Measurements from ENCODE around the gene OST4.
"Not testable (repeated sequence)": the region's sequence is repeated elsewhere in the genome, so short reads cannot be mapped to it uniquely, and the experiment has no call there.

The OST4 gene

GRCh38 chr2:27071277-27071989, at the start of gene OST4:
TSS of gene OST4 (minus strand) at chr2:27071654.
- peak; percentile 91 for DNase-seq (ENCODE audit: low read depth)

- DNase-seq (ENCODE audit: low read depth) = not testable (repeated sequence)
Observed at GRCh38 chr2:27119330-27119670, 47.8 kb upstream of the OST4 start.

GRCh38 chr2:27118525-27119329, 47.3 kb upstream of the OST4 start, which contains the start of gene CGREF1:
TSS of gene CGREF1 (minus strand) at chr2:27119128. CDS start at chr2:27104366, 14,762 bp downstream.
- DNase-seq (ENCODE audit: low read depth) = no peak

- no peak for DNase-seq (ENCODE audit: low read depth)
Observed at GRCh38 chr2:27117995-27118524, 46.6 kb upstream of the OST4 start.

- no peak for DNase-seq (ENCODE audit: low read depth)
Observed at GRCh38 chr2:27115519-27115918, 44.1 kb upstream of the OST4 start.

DNA sequence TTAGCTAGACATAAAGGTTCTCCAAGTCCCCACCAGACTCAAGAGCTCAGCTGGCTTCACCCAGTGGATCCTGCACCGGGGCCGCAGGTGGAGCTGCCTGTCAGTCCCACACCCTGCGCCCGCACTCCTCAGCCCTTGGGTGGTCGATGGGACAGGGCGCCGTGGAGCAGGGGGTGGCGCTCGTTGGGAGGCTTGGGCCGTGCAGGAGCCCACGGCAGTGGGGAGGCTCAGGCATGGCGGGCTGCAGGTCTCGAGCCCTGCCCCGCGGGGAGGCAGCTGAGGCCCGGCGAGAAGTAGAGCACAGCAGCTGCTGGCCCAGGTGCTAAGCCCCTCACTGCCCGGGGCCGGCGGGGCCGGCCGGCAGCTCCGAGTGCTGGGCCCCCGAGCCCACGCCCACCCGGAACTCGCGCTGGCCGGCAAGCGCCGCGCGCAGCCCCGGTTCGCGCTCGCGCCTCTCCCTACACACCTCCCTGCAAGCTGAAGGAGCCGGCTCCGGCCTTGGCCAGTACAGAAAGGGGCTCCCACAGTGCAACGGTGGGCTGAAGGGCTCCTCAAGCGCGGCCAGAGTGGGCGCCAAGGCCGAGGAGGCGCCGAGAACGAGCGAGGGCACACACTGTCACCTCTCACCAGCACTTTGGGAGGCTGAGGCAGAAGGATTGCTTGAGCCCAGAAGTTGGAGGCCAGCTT, 40.1 kb upstream of the OST4 start:
- DNase-seq (ENCODE audit: low read depth) = not testable (repeated sequence)

DNA sequence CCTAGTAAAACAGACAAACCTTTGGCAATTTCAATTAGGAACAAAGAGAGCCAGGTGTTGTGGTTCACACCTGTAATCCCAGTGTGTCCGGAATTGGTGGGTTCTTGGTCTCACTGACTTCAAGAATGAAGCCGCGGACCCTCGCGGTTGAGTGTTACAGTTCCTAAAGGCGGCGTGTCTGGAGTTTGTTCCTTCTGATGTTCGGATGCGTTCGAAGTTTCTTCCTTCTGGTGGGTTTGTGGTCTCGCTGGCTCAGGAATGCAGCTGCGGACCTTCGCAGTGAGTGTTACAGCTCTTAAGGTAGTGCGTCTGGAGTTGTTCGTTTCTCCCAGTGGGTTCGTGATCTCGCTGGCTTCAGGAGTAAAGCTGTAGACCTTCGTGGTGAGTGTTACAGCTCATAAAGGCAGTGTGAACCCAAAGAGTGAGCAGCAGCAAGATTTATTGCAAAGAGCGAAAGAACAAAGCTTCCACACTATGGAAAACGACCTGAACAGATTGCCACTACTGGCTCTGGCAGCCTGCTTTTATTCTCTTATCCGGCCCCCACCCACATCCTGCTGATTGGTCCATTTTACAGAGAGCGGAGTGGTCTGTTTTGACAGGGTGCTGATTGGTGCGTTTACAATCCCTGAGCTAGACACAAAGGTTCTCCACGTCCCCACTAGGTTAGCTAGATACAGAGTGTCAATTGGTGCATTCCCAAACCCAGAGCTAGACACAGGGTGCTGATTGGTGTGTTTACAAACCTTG, 39.3 kb upstream of the OST4 start:
- DNase-seq (ENCODE audit: low read depth) = not testable (repeated sequence)

DNA sequence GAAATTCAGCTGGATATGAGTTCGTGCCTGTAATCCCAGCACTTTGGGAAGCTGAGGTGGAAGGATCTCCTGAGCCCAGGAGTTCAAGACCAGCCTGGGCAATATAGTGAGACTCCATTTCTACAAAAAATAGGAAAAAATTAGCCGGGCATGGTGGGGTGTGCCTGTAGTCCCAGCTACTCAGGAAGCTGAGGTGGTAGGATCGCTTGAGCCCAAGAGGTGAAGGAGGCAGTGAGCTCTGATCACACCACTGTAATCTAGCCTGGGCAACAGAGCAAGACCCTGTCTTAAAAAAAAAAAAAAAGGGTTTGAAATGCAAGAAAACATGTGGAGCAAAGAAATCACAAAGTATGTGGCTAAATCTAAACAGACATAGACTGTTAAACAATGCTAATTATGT, 37.6 kb upstream of the OST4 start:
- no peak for DNase-seq (ENCODE audit: low read depth)

GRCh38 chr2:27108221-27108620, 36.8 kb upstream of the OST4 start:
- no peak for DNase-seq (ENCODE audit: low read depth)

GRCh38 chr2:27105981-27106380, 34.5 kb upstream of the OST4 start:
- DNase-seq (ENCODE audit: low read depth) = no peak

GRCh38 chr2:27102329-27102728, 30.9 kb upstream of the OST4 start:
- DNase-seq (ENCODE audit: low read depth) = no peak

DNA sequence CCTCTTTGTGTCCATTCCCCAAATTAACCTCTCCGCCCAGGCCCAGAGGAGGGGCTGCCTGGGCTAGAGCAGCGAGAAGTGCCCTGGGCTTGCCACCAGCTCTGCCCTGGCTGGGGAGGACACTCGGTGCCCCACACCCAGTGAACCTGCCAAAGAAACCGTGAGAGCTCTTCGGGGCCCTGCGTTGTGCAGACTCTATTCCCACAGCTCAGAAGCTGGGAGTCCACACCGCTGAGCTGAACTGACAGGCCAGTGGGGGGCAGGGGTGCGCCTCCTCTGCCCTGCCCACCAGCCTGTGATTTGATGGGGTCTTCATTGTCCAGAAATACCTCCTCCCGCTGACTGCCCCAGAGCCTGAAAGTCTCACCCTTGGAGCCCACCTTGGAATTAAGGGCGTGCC, 28.6 kb upstream of the OST4 start:
- no peak for DNase-seq (ENCODE audit: low read depth)

- no peak for DNase-seq (ENCODE audit: low read depth)
Observed at GRCh38 chr2:27099334-27099955, 28.0 kb upstream of the OST4 start.

GRCh38 chr2:27097341-27097740, 25.9 kb upstream of the OST4 start:
- no peak for DNase-seq (ENCODE audit: low read depth)

GRCh38 chr2:27096748-27097297, 25.4 kb upstream of the OST4 start:
- DNase-seq (ENCODE audit: low read depth) = no peak

GRCh38 chr2:27095745-27096651, 24.5 kb upstream of the OST4 start:
- peak; percentile 73 for DNase-seq (ENCODE audit: low read depth)

DNA sequence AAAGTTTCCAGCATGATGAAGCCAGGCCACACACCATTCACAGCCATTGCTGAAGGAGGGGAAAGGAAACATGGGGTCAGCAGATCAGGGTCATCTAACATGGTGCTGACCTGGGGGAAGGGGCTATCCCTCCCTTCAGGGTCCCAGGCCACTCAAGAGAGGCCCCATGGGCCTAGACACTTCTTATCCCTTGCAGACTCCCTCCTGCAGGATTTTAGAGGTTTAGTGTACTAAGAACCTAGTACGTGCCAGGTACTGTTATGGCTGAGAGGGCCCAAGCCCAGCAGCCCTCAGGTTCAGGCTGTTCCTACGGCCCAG, 23.9 kb upstream of the OST4 start:
- no peak for DNase-seq (ENCODE audit: low read depth)

DNA sequence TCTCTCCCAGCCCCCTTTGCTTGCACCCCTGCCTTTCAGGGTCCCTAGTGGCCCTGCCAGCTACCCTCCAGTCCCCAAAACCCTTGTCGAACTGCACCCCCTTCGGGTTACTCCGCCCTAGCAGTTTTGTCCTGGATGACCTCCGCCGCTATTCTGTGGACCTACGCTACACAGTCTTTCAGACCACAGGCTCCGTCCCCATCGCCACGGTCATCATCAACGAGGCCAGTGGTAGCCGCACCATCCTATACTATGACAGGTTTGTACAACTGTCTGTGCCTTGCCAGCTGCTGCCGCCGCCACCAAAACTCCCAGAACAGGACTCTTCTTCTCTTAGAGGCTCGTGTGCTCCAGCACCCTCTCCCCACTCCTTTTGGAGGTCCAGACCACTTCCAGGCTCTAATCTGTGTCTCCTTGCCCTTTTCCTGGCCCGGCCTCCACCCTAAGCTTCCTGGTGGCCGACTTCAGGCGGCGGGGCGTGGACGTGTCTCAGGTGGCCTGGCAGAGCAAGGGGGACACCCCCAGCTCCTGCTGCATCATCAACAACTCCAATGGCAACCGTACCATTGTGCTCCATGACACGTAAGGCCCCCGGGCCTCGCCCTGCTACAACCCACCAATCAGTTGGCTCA, 23.0 kb upstream of the OST4 start:
- DNase-seq (ENCODE audit: low read depth) = no peak

DNA sequence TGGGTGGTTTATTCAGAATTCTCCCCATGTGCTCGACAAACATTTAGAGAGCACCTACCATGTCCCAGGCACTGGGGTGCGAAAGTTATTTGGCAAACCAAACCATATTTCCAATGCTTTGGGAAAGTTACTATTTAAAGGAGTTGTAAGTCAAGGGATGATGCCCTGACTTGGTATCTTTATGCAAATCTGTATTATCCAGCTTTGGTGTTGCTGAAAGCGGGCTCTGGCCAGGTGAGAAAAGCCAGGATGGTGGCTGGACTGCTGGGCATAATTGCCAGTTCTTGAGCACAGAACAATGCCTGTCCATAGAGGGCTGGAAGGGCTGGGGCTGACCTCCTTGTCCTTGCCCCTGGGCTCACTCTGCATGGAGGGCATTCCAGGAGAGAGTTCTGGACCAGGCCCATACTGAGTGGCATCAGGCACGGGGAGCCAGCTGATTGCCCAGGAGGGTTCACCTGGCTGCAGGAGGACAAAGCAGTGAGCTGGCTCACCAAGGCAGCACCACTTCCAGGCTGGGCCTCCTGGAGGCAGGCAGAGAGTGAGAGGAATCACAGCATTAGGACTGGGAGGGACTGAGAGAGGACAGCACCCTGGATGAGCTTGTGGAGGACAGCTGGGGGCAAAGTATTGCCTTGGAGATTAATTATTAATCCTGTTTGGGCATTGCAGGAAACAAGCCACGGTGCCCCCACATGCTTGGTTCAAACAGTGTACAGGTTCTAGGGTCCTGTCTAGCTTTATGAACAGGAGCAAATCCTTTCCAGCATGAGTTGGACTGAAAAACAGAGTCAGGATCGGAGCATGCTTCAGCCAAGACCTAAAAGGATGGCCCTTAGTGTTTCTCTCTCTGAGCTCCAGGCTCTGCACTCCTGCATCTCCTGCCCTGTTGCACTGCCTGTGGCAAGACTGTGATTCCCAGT, 22.2 kb upstream of the OST4 start:
- no peak for DNase-seq (ENCODE audit: low read depth)
